NCI-H2081 (cell line): Measurements from ENCODE around the gene SSH2.
A peak's percentile ranks its signal among the peaks of the same experiment; 100 is the strongest.
"Not testable (repeated sequence)": the region's sequence is repeated elsewhere in the genome, so short reads cannot be mapped to it uniquely, and the experiment has no call there.

Source experiments
- DNase-seq, 2 experiments: peaks; one replicate each; lab custom pipeline; 2025; lab: John Stamatoyannopoulos, UW

The SSH2 gene

DNA sequence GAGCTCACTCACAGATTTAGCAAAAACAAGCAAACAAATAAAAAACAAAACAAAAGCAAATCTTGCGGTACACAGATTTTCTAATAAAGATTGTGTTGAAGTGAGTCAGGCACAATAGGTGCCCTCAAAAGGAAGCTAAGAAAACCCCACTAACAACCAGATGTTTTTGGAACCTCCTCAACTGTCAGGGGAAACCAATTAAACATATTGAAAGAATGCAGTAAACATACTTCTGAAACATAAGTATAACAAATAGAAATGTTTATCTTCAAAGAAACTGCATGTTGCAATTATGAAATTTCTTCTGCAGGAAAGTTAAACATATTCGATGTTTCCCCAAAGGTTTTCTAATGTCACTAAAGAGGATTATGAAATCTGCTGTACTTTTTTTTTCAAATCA, 196.9 kb downstream of the SSH2 start:
- DNase-seq = no peak

DNA sequence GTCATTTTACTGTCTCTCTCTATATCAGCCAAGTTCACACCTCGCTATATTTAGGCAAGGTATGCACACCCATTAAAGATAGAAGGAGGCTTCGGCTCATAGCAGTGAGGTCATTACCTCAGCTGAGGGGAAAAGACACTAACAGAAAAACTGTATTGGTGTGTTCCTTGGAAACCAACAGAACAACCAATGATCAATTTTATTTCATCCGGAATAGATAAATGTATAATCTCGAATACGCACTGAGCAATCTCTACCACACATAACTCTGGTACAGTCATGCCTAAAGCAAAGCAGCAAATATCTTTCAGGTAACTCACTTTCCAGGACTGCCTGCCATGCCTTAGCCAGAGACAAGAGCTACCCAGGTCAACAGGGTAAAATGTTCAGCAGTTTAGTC, 197.4 kb downstream of the SSH2 start:
- no peak for DNase-seq

DNA sequence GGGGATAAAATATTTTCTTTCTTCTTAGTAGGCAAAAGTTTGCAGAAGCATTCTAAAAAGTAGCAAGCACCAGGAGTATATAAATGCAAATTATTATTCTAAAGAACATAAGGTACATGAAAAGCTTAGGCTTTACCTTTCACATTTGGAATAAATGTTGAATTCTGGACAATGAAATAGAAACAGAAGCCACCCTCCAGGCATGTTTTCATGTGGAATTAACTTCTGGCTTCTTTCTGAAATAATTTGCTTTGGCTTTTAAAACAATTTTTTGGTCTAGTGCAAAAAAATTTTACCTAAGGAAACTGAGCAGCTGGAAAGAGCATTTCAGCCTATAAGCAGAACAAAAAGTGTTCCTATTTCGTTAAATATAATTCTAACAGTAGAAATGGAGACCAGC, 197.8 kb downstream of the SSH2 start:
- DNase-seq = no peak

DNA sequence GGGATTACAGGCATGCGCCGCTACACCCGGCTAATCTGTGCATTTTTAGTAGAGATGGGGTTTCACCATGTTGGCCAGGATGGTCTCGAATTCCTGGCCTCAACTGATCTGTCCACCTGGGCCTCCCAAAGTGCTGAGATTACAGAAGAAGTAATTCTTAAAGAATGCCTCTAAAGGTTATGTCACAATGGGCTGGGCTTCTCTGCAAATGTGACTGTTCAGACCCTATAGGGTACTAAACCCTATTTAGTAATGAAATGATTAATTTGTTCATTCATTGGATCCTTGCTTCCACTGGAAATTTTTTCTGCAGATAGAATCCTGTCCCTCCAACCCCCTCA, 198.5 kb downstream of the SSH2 start:
- DNase-seq = no peak

DNA sequence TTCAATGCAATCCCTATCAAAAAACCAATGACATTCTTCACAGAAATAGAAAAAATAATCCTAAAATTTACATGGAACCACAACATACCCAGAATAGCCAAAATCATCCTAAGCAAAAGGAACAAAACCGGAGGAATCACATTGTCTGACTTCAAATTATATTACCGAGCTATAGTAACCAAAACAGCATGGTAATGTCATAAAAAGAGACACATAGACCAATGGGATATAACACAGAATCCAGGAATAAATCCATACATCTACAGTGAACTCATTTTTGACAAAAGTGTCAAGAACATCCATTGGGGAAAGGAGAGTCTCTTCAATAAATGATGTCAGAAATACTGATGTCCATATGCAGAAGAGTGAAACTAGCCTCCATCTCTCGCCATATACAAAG, 201.5 kb downstream of the SSH2 start:
- DNase-seq = no peak

DNA sequence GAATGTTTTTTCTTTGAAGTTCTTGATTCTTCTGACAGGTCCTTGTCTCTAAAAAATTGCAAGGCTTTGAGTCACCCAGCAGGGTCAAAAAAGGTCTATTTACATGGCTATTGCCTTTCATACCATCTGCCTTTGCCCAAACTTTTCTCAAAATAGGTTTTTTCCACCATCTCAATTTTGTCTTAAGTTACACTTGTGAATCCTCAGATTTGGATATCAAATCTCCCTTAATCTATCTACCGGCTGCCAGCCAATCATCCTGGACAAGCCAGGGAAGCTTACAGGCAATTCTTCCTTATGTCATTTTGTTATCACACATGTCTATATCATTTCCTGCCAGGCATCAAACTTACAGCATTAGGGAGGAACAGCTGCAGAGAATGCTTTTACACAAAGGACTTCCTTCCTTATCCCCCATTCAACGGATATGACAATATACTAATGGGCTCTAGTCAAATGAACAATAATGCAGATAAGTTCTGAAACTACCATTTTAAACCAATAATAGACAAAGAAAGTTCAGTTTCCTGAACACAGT, 203.2 kb downstream of the SSH2 start:
- peak in 1 of 2 experiments; percentile 38 for DNase-seq

DNA sequence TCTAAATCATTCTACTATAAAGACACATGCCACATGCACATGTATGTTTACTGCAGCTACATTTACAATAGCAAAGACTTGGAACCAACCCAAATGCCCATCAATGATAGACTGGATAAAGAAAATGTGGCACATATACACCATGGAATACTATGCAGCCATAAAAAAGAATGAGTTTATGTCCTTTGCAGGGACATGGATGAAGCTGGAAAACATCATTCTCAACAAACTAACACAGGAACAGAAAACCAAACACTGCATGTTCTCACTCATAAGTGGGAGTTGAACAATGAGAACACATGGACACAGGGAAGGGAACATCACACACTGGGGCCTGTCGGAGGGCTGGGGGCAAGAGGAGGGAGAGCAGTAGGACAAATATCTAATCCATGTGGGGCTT, 204.6 kb downstream of the SSH2 start:
- not testable (repeated sequence) for DNase-seq

DNA sequence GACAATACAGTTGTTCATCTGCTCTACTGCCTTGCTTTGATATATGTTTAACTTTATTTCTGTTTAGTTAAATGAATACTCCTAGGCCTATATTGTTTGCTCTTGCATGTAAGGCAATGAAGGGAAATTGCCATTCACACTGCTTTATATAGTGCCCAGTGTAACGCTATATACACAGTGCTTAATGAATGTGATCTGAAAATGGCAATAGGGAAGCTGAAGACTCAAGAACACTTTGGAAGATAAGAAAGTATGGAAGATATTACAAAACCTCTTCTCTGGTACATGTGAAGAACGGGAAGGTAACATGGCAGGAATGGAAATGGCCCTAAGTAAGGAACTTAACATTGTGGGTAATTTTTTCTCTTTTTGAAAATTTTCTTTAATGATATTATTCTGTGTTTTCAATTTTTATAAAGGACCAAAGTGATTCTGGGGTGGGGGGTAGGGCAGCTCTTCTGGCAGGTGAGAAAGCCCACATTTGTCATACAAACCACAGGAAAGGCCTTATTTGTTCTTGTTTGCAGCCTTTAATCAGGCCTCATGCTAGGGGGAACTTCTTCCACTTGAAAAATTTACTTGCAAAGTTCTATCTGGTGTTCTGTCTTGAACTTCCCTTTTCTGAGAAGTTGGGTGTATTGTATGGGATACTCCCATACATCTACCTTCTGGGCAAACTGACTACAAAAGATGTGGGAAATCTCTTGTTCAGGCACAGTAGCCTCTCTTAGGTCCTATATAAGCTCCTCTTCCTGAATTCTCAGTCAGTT, 206.6 kb downstream of the SSH2 start:
- DNase-seq = no peak

DNA sequence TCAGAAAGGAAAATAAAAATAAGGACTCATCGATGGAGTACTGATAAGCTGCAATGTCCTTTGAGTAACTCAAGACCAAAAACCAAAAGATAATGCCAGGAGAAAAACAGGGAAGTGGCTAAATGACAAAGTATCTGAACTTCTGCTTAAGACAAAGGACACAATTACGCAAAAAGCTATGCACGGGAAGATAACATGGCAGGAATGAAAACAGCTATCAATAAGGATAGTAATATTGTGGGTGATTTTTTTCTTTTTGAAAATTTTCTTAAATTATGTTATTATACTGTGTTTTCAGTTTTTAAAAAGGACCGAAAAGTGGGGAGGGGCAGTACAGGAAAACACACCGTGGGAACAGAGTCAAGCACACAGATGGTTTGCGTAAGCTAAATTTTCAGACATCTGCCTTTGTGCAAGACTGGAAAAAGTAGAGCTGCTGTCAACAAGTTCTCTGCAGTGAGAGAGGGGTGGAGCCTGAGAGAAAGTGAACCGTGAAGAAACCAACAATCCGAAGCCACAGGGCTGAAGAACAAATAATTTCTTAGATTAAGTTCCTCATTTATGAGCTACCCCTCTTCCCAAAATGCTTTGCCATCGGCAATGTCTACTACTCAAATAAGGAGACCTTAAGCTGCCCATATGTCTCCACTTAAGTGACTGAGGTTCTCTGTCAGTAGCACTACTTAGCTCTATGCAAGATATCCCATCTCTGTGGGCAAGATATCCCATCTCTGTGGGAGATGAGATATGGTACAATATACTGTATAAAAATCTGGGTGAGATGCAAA, 207.4 kb downstream of the SSH2 start:
- DNase-seq = no peak

DNA sequence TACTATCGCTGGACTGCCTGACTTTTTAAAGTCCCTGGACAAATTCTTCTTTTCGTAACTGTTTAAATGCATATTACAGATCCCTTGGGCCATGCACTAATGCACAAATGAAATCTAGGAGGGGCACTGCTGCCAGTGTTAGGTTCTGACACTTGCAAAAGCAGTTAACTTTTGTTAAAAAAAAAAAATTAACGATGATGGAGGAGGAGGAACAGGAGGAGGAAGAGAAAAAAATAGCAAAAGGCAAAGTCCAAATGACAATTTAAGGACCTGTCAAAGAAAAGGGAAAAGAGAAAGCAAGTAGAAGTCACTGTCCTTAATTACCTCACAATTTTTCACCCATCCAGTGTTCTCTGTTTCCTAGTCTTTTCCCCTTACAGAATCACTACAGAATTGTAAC, 209.5 kb downstream of the SSH2 start:
- no peak for DNase-seq

DNA sequence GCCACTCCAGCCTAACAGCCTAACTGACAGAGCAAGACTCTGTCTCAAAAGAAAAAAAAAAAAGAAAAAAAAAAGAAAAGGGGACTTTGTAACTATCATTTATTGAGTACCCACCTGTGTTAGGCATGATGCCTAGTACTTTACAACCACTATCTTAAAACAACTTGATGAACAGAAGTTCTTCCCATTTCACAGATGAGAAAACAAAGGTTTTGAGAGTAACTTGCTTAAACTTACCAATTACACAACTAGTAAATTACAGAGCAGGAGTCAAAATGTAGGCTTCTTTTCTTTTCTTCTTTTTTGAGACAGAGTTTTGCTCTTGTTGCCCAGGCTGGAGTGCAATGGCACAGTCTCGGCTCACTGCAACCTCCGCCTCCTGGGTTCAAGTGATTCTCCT, 210.6 kb downstream of the SSH2 start:
- no peak for DNase-seq

DNA sequence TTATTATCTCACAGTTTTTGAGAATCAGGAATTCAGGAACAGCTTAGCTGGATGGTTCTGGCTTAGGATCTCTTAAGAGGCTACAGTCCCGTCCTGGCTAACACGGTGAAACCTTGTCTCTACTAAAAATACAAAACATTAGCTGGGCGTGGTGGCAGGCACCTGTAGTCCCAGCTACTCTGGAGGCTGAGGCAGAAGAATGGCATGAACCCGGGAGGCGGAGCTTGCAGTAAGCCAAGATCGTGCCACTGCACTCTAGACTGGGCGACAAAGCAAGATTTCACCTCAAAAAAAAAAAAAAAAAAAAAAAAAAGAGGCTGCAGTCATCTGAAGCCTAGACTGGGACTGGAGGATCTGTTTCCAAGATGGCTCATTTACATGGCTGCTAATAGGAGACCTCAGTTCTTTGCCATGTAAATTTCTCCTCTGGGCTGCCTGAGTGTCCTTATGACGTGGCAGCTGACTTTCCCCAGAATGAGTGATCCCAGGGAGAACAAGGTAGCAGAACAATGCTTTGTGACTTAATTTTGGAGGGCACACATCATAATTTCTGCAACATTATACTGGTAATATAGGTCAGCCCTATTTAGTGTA, 211.5 kb downstream of the SSH2 start:
- no peak for DNase-seq

DNA sequence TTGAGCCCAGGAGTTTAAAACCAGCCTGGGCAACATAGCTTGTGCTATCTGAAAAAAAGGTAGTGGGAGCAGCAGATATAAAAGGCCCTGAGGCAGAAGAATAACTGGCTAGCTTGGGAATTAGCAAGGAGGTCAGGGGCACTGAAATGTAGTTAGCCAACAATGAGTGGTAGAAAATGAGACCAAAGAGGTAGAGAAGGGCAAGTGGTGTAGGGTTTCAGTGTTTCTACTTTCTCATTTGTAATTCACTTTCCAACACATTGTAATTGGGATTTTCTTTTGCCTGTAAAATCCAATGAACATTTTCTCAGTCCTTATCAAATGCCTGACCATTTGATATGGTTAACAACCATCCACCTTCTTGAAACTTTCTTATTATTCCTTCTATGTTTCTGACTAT, 212.2 kb downstream of the SSH2 start:
- DNase-seq = no peak

DNA sequence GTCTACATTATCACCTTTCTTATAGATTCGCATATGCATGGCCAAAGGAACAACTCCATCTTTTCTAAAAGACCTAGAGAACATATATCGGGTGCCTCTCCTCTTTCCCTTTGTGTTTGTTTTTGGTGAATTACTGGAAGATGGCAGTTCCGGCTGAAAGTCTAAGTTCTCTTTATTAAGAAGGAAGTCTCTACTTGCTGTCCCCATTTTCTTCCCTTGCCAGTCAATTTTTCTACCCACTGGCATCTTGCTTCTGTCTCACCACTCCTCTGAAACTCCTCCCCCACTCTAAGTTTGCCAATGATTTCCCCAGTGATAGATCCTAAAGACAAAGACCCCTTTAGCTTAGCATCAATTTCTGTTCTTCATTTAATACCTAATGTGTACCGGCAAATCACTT, 213.5 kb downstream of the SSH2 start:
- no peak for DNase-seq

DNA sequence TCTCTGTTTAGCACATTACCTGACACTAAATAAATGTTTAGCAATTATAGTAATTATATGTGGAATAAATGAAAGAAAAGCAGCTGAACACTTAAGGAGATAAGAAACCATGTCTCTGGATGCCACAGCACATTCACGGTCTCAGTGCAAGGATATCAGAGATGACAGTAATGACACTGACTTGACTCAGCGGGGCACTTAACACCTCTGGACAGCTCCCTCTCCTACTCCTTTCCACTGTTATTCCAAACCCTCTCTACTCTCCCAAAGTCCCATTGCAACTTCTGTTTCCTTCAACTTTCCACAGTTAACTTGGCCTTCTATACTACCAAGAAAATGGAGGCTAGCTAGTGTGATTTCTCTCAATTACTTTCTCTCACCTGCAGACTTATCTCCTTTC, 214.3 kb downstream of the SSH2 start:
- no peak for DNase-seq

DNA sequence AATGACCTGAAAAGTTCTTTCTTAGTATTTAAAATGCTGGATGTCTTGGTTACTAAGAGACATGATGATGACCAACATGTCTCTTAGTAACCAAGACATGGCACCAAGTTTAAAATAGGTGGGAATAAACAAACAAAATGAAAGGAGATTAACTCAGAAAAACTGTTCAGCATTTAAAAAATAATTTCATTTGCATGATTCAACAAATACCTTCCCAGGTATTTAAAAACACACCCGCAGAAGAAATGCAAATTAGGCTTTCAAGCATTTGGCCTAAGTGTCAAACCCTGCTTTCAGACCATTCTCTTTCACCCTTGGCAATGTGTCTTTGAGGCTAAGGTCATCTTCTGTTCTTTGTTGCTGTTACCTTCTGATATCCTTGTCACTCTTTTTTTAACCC, 215.9 kb downstream of the SSH2 start:
- no peak for DNase-seq

DNA sequence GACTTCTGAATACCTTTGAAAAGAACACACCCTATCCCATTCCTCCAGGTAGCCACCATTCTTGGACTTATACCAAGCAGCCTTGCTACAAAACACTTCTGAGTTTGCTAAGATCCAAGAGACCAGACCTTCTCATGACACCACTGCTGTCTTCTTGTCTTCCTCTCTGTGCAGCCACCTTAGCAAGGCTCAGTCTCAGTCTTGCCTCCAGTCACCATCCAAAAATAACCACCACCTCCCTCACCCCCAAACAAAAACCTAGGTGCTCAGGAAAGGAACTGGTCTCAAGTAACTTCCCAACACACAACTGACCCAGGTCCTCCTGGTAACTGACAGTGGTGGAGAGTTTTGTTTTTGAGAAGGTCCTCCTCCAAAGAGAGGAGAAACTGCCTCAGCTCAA, 216.4 kb downstream of the SSH2 start:
- DNase-seq = no peak

DNA sequence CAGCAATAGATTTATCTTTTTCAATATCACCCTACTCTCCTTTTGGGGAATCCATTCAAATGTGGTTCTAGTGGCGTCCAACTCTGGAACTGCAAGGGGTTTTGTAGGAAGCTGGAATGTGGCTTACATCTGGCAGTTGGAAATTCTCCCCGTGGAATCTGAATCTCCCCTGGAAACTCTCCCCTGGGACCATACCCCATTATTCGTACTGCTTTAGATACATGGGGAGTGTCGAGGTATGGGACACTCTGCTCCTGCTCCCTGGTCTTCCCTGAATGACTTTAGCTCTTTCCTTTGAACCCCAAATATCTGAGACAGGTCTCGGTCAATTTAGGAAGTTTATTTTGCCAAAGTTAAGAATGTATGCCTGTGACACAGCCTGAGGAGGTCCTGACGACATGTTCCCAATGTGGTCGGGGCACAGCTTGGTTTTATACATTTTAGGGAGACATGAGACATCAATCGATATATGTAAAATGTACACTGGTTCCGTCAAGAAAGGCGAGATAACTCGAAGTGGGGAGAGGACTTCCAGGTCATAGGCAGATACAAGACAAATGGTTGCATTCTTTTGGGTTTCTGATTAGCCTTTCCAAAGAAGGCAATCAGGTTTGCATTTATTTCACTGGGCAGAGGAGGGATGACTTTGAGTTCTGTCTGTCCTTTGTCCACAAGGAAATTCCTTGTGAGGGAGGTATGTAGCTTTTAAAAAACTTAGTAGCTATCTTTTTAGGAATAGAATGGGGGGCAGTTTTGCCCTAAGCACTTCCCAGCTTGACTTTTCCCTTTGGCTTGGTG, 218.2 kb downstream of the SSH2 start:
- DNase-seq = no peak

DNA sequence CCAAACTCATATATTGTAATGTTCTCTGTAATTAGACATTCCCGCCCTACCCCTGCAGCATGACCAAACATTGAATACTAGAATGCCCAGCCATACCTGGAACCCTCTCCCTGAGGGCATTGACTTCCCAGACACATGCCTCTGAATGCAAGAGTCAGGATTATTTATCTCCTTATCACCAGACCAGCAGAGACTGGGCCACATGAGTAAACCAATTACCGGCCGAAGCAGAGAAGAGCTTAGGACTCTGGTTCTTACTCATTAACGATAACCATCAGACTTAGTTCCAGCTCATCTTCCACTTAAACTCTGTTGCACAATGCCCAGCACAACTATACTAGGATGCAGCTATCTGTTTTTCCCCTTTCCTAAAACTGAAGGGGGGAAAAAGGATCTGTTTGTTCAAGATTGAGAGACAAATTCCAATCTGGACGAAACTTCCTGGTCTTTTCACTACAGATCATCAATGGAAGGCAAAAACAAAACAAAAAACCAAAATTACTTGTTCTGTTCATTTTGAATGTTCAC, 219.1 kb downstream of the SSH2 start:
- DNase-seq = no peak

DNA sequence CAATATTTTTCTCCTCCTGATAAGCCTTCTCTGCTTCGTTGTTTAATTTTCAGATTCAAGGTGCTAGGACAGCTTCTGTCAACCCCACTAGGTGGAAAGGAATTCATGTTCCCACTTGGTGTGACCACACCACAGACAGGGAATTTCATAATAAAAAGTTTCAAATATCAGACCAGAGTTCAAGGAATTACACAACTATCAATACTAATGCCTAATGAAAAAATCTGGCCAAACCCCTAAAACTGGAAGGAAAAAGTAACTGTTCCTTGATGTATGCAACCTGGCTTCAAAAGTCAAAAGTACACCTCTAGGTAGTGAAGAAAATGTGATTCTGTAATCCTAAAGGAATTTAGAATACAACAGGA, 219.5 kb downstream of the SSH2 start:
- DNase-seq = no peak

DNA sequence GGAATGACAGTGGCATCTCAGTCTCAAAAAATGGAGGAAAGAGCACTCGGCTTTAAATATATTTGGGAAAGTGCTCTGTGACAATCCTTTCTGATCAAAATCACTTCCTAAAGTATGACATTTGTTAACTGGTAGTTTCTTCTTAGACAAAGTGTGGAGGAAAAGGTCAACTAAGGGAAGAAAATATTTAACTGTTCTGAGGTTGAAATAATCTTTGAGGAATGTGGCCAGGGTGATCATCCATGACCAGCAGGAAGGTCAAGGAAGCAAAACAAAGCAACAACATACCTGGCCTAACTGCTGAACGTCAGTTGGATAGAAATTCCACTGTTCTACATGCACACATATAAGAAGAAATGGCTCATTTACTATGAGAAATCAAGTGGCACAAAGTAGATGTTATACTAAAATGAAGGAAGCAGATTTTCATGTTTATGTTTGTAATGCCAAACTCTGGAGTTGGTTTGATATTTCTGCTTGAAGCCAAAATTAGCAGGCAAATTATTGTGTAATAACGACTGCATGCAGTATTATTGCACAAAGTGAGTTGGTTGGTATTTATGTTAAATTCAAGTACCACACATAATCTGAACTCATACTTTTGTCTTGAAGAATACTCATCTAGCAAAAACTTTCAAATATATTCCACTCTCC, 220.0 kb downstream of the SSH2 start:
- DNase-seq = no peak

DNA sequence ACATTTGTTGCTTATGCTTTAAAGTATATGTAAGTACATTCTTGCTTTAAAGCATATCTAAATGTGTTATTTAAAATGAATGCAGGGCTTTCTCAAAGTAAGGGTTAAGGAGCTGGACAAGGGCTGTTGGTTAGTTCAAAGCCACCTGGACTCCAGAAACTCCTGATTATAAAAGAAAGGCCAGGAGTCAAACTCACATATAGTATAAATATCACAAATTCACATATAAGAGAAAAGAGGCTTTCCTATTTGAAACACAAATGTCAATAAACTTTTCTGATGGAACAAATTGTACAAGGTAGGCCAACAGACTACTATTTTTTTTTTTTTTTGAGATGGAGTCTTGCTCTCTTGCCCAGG, 222.8 kb downstream of the SSH2 start:
- no peak for DNase-seq
